ENCODE data around the gene PCDH9.

PCDH9 gene

GRCh38 chr13:66359910-66360552 lies 870.1 kb downstream of the PCDH9 start:
- Histone ChIP-seq H4K8ac (ENCODE audit: low read depth, low read length) (no peak overlapping the region), H2BK12ac (ENCODE audit: low read length) (no peak overlapping the region), H4K91ac (ENCODE audit: low read depth, low read length) (no peak overlapping the region), H3K36me3 (ENCODE audit: control insufficient read depth in 1 of 2, insufficient read depth in 2 of 2, low read length in 2 of 2) (no peaks in the 10 kb centered on the region), H3K9me3 (ENCODE audit: insufficient read depth, low read depth, low read length) (no peaks in the 10 kb centered on the region), H2AK5ac (ENCODE audit: low read length) (no peak overlapping the region), H3K27me3 (ENCODE audit: insufficient read depth, low read length) (no peaks in the 10 kb centered on the region), H3K14ac (ENCODE audit: low read length) (no peak overlapping the region), H2AFZ (ENCODE audit: insufficient read depth, low read length, poor library complexity) (no peak overlapping the region), H4K12ac (ENCODE audit: low read depth, low read length) (no peak overlapping the region), H3K9ac (ENCODE audit: low read length) (no peak overlapping the region), H3K4me2 (ENCODE audit: low read length) (no peak overlapping the region), H3K79me1 (ENCODE audit: low read length) (no peaks in the 10 kb centered on the region), H3K27ac (ENCODE audit: low read depth, low read length) (no peak overlapping the region), H3K4ac (ENCODE audit: low read depth, low read length) (no peak overlapping the region), H3K4me3 (ENCODE audit: low read depth, low read length) (no peak overlapping the region), H3K18ac (ENCODE audit: low read length) (no peak overlapping the region), H3K4me1 (ENCODE audit: control insufficient read depth in 1 of 2, insufficient read depth in 2 of 2, low read length in 2 of 2) (no peaks in the 10 kb centered on the region), H3K79me2 (ENCODE audit: control insufficient read depth, insufficient read depth, low read length, poor library complexity) (no peaks in the 10 kb centered on the region), H2BK5ac (ENCODE audit: low read depth, low read length, poor library complexity) (no peak overlapping the region), H2BK120ac (ENCODE audit: insufficient read depth, low read length, poor library complexity) (no peak overlapping the region), H3K23ac (ENCODE audit: low read length) (no peak overlapping the region)
- 100% methylated on average over 1 of the region's 5 CpGs for WGBS (ENCODE audit: extremely low coverage, insufficient coverage, insufficient read length)
- DNase-seq: no peak

- DNase-seq: no peak
- H3K18ac ChIP-seq (ENCODE audit: low read length): no peak overlapping the region
- no peak overlapping the region for H3K14ac ChIP-seq (ENCODE audit: low read length)
- no peaks in the 10 kb centered on the region for H3K4me1 ChIP-seq (ENCODE audit: control insufficient read depth in 1 of 2, insufficient read depth in 2 of 2, low read length in 2 of 2)
- H2BK5ac ChIP-seq (ENCODE audit: low read depth, low read length, poor library complexity): no peak overlapping the region
- no peak overlapping the region for H2BK12ac ChIP-seq (ENCODE audit: low read length)
- no peak overlapping the region for H3K4me3 ChIP-seq (ENCODE audit: low read depth, low read length)
- no peaks in the 10 kb centered on the region for H3K79me2 ChIP-seq (ENCODE audit: control insufficient read depth, insufficient read depth, low read length, poor library complexity)
- no peak overlapping the region for H3K4me2 ChIP-seq (ENCODE audit: low read length)
- H4K91ac ChIP-seq (ENCODE audit: low read depth, low read length): no peak overlapping the region
- H3K9me3 ChIP-seq (ENCODE audit: insufficient read depth, low read depth, low read length): no peaks in the 10 kb centered on the region
- H3K36me3 ChIP-seq (ENCODE audit: control insufficient read depth in 1 of 2, insufficient read depth in 2 of 2, low read length in 2 of 2): no peaks in the 10 kb centered on the region
- H2BK120ac ChIP-seq (ENCODE audit: insufficient read depth, low read length, poor library complexity): no peak overlapping the region
- H3K79me1 ChIP-seq (ENCODE audit: low read length): no peaks in the 10 kb centered on the region
- no peak overlapping the region for H4K12ac ChIP-seq (ENCODE audit: low read depth, low read length)
- no peak overlapping the region for H4K8ac ChIP-seq (ENCODE audit: low read depth, low read length)
- H3K9ac ChIP-seq (ENCODE audit: low read length): no peak overlapping the region
- H2AK5ac ChIP-seq (ENCODE audit: low read length): no peak overlapping the region
- no peak overlapping the region for H2AFZ ChIP-seq (ENCODE audit: insufficient read depth, low read length, poor library complexity)
- no peaks in the 10 kb centered on the region for H3K27me3 ChIP-seq (ENCODE audit: insufficient read depth, low read length)
- H3K27ac ChIP-seq (ENCODE audit: low read depth, low read length): no peak overlapping the region
- H3K4ac ChIP-seq (ENCODE audit: low read depth, low read length): no peak overlapping the region
- H3K23ac ChIP-seq (ENCODE audit: low read length): no peak overlapping the region
- WGBS (ENCODE audit: extremely low coverage, insufficient coverage, insufficient read length): no CpG with 5 or more reads among the region's 3 CpGs
Observed at GRCh38 chr13:66359393-66359792, 870.7 kb downstream of the PCDH9 start.

- H2BK5ac ChIP-seq (ENCODE audit: low read depth, low read length, poor library complexity): no peak overlapping the region
- H3K27me3 ChIP-seq (ENCODE audit: insufficient read depth, low read length): no peaks in the 10 kb centered on the region
- H3K9ac ChIP-seq (ENCODE audit: low read length): no peak overlapping the region
- no peak overlapping the region for H3K27ac ChIP-seq (ENCODE audit: low read depth, low read length)
- H4K8ac ChIP-seq (ENCODE audit: low read depth, low read length): no peak overlapping the region
- no peak for DNase-seq
- no peaks in the 10 kb centered on the region for H3K79me2 ChIP-seq (ENCODE audit: control insufficient read depth, insufficient read depth, low read length, poor library complexity)
- H3K4me1 ChIP-seq (ENCODE audit: control insufficient read depth in 1 of 2, insufficient read depth in 2 of 2, low read length in 2 of 2): no peaks in the 10 kb centered on the region
- H4K12ac ChIP-seq (ENCODE audit: low read depth, low read length): no peak overlapping the region
- no peaks in the 10 kb centered on the region for H3K79me1 ChIP-seq (ENCODE audit: low read length)
- no peak overlapping the region for H3K4me2 ChIP-seq (ENCODE audit: low read length)
- H3K4me3 ChIP-seq (ENCODE audit: low read depth, low read length): no peak overlapping the region
- H3K23ac ChIP-seq (ENCODE audit: low read length): no peak overlapping the region
- H2BK120ac ChIP-seq (ENCODE audit: insufficient read depth, low read length, poor library complexity): no peak overlapping the region
- no peaks in the 10 kb centered on the region for H3K36me3 ChIP-seq (ENCODE audit: control insufficient read depth in 1 of 2, insufficient read depth in 2 of 2, low read length in 2 of 2)
- H3K18ac ChIP-seq (ENCODE audit: low read length): no peak overlapping the region
- H3K14ac ChIP-seq (ENCODE audit: low read length): no peak overlapping the region
- no peak overlapping the region for H2AFZ ChIP-seq (ENCODE audit: insufficient read depth, low read length, poor library complexity)
- H2BK12ac ChIP-seq (ENCODE audit: low read length): no peak overlapping the region
- H3K9me3 ChIP-seq (ENCODE audit: insufficient read depth, low read depth, low read length): no peaks in the 10 kb centered on the region
- H4K91ac ChIP-seq (ENCODE audit: low read depth, low read length): no peak overlapping the region
- H3K4ac ChIP-seq (ENCODE audit: low read depth, low read length): no peak overlapping the region
- H2AK5ac ChIP-seq (ENCODE audit: low read length): no peak overlapping the region
Observed at GRCh38 chr13:66358564-66358963, 871.6 kb downstream of the PCDH9 start.

- Histone ChIP-seq H3K36me3 (ENCODE audit: control insufficient read depth in 1 of 2, insufficient read depth in 2 of 2, low read length in 2 of 2) (no peaks in the 10 kb centered on the region), H2AK5ac (ENCODE audit: low read length) (no peak overlapping the region), H2BK5ac (ENCODE audit: low read depth, low read length, poor library complexity) (no peak overlapping the region), H4K8ac (ENCODE audit: low read depth, low read length) (no peak overlapping the region), H2BK120ac (ENCODE audit: insufficient read depth, low read length, poor library complexity) (no peak overlapping the region), H3K27me3 (ENCODE audit: insufficient read depth, low read length) (no peaks in the 10 kb centered on the region), H3K4me3 (ENCODE audit: low read depth, low read length) (no peak overlapping the region), H3K18ac (ENCODE audit: low read length) (no peak overlapping the region), H3K23ac (ENCODE audit: low read length) (no peak overlapping the region), H3K79me1 (ENCODE audit: low read length) (no peaks in the 10 kb centered on the region), H4K91ac (ENCODE audit: low read depth, low read length) (no peak overlapping the region), H3K4me1 (ENCODE audit: control insufficient read depth in 1 of 2, insufficient read depth in 2 of 2, low read length in 2 of 2) (no peaks in the 10 kb centered on the region), H3K9ac (ENCODE audit: low read length) (no peak overlapping the region), H3K14ac (ENCODE audit: low read length) (no peak overlapping the region), H3K9me3 (ENCODE audit: insufficient read depth, low read depth, low read length) (no peaks in the 10 kb centered on the region), H2AFZ (ENCODE audit: insufficient read depth, low read length, poor library complexity) (no peak overlapping the region), H3K4ac (ENCODE audit: low read depth, low read length) (no peak overlapping the region), H3K79me2 (ENCODE audit: control insufficient read depth, insufficient read depth, low read length, poor library complexity) (no peaks in the 10 kb centered on the region), H4K12ac (ENCODE audit: low read depth, low read length) (no peak overlapping the region), H2BK12ac (ENCODE audit: low read length) (no peak overlapping the region), H3K4me2 (ENCODE audit: low read length) (no peak overlapping the region), H3K27ac (ENCODE audit: low read depth, low read length) (no peak overlapping the region)
- no peak for DNase-seq
- no CpG with 5 or more reads among the region's 5 CpGs for WGBS (ENCODE audit: extremely low coverage, insufficient coverage, insufficient read length)
Observed at GRCh38 chr13:66357463-66357862, 872.7 kb downstream of the PCDH9 start.

Data from trophoblast cell (in vitro differentiated cells and primary cell).